ENCODE measurements around the gene TEX54.

- TF ChIP-seq GATA3 (IDR thresholded peaks at IDR 0.05; ENCODE audit: low read depth, low read length) (no peak), GATA2 (IDR thresholded peaks at IDR 0.05; ENCODE audit: low read depth, low read length) (no peak)
These were observed 44.1 kb upstream of the TEX54 start for GRCh38 chr11:62876712-62877111.
